HepG2 (cell line): ENCODE results near the gene PAK2. TPM values are rescaled to one million over a fixed set of nuclear protein-coding genes. Genes with fewer than 3 reads are reported as not detected.
A peak's percentile ranks its signal among the peaks of the same experiment; 100 is the strongest.

ENCODE experiments used
- CBFB ChIP-seq: sonication (generic); formaldehyde crosslinking; IDR thresholded peaks from 2 replicates; pipeline ENCODE4 v1.4.0; 2020; ENCODE audit warnings: missing genetic modification reagents
- CBX2 ChIP-seq, 2 experiments: fragments of 200-600 bp in 1 of 2; sonication (generic); formaldehyde crosslinking in 1 of 2; IDR thresholded peaks; 2 replicates each; pipeline versions ENCODE4 v1.7.0 to v1.8.1; 2018 to 2022; ENCODE audit warnings: low read depth in 2 of 2, low read length in 1 of 2, mild to moderate bottlenecking in 1 of 2, missing genetic modification reagents in 1 of 2
- NR2F6 ChIP-seq, 2 experiments: IDR thresholded peaks; 2 replicates each; pipeline ENCODE4 v1.6.1; 2016; ENCODE audit warnings: antibody characterized with exemption in 1 of 2, mild to moderate bottlenecking in 1 of 2
- ZBTB10 ChIP-seq: sonication (generic); formaldehyde crosslinking; IDR thresholded peaks from 2 replicates; pipeline ENCODE4 v1.4.0; 2020; ENCODE audit warnings: missing genetic modification reagents, borderline replicate concordance
- ZBTB20 ChIP-seq: sonication (generic); formaldehyde crosslinking; IDR thresholded peaks from 2 replicates; pipeline ENCODE4 v1.8.1; 2023; ENCODE audit warnings: missing genetic modification reagents, low read depth, mild to moderate bottlenecking, borderline replicate concordance
- ZFX ChIP-seq: sonication (generic); formaldehyde crosslinking; IDR thresholded peaks from 2 replicates; pipeline ENCODE4 v1.4.0; 2020; ENCODE audit warnings: mild to moderate bottlenecking, low read depth, missing genetic modification reagents, moderate library complexity
- ZNF274 ChIP-seq: sonication (generic); formaldehyde crosslinking; IDR thresholded peaks from 2 replicates; pipeline ENCODE4 v1.5.1; 2020; ENCODE audit warnings: mild to moderate bottlenecking, missing genetic modification reagents
- ZNF335 ChIP-seq: sonication (generic); formaldehyde crosslinking; IDR thresholded peaks from 2 replicates; pipeline ENCODE4 v1.4.0; 2020; ENCODE audit warnings: missing genetic modification reagents
- polyA plus RNA-seq, 8 experiments: library from polyadenylated mRNA; depleted of rRNA in 3 of 8; stranded (reverse) in 7 of 8; unstranded in 1 of 8; fragments of >200 nt; fragmentation: Illumina TruSeq in 4 of 8; extraction: Trizol in 4 of 8; gene quantifications; 2 replicates each; pipeline versions ENCODE4 v1.2.1 to v1.2.3, GENCODE V29; 2011 to 2016; ENCODE audit warnings: low read depth in 4 of 8, missing spikeins in 1 of 8, mixed read lengths in 1 of 8; ENCODE audit not compliant: insufficient read depth in 1 of 8
- total RNA-seq, 5 experiments: library from RNA; depleted of rRNA; stranded (reverse); fragments of >200 nt; fragmentation: Illumina TruSeq; extraction: Trizol; gene quantifications; 2 replicates each; pipeline ENCODE4 v1.2.3, GENCODE V29; 2016; ENCODE audit warnings: low read depth in 1 of 5
- TF ChIP-seq, protein P1 (sequence below): fragments of 450-650 bp; IDR thresholded peaks from 2 replicates; pipeline ENCODE4 v1.6.1; 2017
- TF ChIP-seq, protein P2 (sequence below): sonication (generic); formaldehyde crosslinking; IDR thresholded peaks from 2 replicates; pipeline ENCODE4 v1.5.1; 2020; ENCODE audit warnings: missing genetic modification reagents, mild to moderate bottlenecking, borderline replicate concordance
- TF ChIP-seq, protein P3 (sequence below): sonication (generic); formaldehyde crosslinking; IDR thresholded peaks from 2 replicates; pipeline ENCODE4 v1.5.0; 2020; ENCODE audit warnings: missing genetic modification reagents, mild to moderate bottlenecking, borderline replicate concordance

The PAK2 gene
- total and polyA plus RNA-seq, 2 of the 13 experiments (the other 11 are each of a cell fraction or from before 2014, with no cell fraction given), result 23.0 to 24.7 TPM

DNA sequence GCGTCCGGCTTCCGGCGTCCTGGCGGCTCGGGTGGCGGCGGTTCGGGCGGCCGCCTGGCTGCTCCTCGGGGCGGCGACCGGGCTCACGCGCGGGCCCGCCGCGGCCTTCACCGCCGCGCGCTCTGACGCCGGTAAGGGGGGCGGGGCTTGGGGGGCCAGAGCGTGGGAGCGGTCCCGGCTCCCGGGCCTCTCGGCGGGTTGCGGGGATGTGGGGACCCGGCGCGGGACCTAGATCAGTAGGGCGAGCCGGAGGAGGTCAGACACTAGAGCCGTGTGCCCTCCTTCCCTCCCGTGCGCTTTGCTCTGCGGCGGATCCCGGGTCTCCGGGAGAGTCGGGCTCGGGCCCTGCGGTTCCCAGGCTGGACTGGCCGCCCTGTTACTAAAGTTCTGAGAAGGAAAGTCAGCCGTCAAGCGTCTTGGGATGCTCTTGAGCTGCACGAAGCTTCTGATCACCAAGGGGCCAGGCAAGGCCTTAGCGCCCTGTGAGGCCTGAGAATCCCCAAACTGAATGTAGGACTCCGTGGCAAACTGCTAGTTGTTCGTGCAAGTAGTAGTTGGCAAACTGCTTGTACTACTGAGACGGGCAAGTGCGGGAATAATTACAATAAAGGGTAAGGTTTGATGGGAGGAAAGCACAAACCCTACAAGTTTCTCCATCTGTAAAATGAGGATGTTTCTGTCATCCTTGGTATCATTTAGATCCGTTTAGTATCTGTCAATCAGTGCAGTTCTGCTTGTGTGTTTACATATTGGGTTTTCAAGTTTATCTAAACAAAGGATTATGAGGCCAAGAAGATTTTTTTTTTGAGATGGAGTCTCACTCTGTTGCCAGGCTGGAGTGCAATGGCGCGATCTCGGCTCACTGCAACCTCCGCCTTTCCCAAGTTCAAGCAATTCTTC lies 26.9 kb upstream of the PAK2 start (continued):
- no peak for TF ChIP-seq NR2F6 (IDR thresholded peaks at IDR 0.05)
- TF ChIP-seq NR2F6 (CRISPR knock-in tag; IDR thresholded peaks at IDR 0.05), result no peak
- TF ChIP-seq, protein P1, sequence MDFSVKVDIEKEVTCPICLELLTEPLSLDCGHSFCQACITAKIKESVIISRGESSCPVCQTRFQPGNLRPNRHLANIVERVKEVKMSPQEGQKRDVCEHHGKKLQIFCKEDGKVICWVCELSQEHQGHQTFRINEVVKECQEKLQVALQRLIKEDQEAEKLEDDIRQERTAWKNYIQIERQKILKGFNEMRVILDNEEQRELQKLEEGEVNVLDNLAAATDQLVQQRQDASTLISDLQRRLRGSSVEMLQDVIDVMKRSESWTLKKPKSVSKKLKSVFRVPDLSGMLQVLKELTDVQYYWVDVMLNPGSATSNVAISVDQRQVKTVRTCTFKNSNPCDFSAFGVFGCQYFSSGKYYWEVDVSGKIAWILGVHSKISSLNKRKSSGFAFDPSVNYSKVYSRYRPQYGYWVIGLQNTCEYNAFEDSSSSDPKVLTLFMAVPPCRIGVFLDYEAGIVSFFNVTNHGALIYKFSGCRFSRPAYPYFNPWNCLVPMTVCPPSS, result no peak
- TF ChIP-seq, protein P2, sequence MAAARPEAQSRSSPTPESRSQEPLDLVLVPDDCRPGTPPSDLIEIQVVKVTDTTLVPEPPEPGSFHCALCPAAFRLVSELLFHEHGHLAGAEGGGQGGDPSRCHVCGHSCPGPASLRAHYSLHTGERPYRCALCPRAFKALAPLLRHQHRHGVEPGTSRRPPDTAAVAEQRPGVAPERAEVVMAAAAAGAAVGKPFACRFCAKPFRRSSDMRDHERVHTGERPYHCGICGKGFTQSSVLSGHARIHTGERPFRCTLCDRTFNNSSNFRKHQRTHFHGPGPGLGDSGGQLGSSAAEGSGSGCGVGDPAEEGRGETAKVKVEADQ, result 0 out of 2 replicates have a peak, but pooled peaks have one; percentile 16
- TF ChIP-seq ZNF335, result no peak
- no peak for TF ChIP-seq CBFB
- TF ChIP-seq, protein P3, sequence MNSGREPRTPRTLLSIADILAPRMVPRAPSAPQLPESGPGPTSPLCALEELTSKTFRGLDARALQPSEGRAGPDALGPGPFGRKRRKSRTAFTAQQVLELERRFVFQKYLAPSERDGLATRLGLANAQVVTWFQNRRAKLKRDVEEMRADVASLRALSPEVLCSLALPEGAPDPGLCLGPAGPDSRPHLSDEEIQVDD (CRISPR knock-in tag), result no peak
- no peak for TF ChIP-seq CBX2 (IDR thresholded peaks at IDR 0.05; ENCODE audit: low read depth, low read length)
- no peak for TF ChIP-seq CBX2 (CRISPR knock-in tag; IDR thresholded peaks at IDR 0.05; ENCODE audit: low read depth)
- peak; percentile 45; the same call in 1 of the 2 replicates for TF ChIP-seq ZFX (CRISPR knock-in tag)
- no peak for TF ChIP-seq ZBTB10 (CRISPR knock-in tag)
- TF ChIP-seq ZNF274 (CRISPR knock-in tag), result no peak
- TF ChIP-seq ZBTB20 (CRISPR knock-in tag), result no peak
- TF ChIP-seq, all 625 proteins: peak for 24
